ENCODE results near the gene CFAP58.
"Not testable (repeated sequence)": the region's sequence is repeated elsewhere in the genome, so short reads cannot be mapped to it uniquely, and the experiment has no call there.

Gene CFAP58

GRCh38 chr10:104441329-104442000, 87.8 kb downstream of the CFAP58 start:
- DNase-seq, result no peak

- no peak for DNase-seq
Observed at GRCh38 chr10:104445359-104445758, 91.7 kb downstream of the CFAP58 start.

- DNase-seq, result no peak
Observed at GRCh38 chr10:104446151-104446550, 92.5 kb downstream of the CFAP58 start.

- no peak for DNase-seq
Observed at GRCh38 chr10:104447331-104447730, 93.7 kb downstream of the CFAP58 start.

GRCh38 chr10:104447906-104448305, 94.3 kb downstream of the CFAP58 start:
- no peak for DNase-seq

- DNase-seq, result no peak
Observed at GRCh38 chr10:104449391-104449790, 95.8 kb downstream of the CFAP58 start.

GRCh38 chr10:104450490-104450889, 96.9 kb downstream of the CFAP58 start:
- DNase-seq, result no peak

GRCh38 chr10:104450954-104451353, 97.3 kb downstream of the CFAP58 start:
- DNase-seq, result no peak

GRCh38 chr10:104452977-104453376, 99.3 kb downstream of the CFAP58 start:
- DNase-seq, result no peak

GRCh38 chr10:104456802-104457542, 103.3 kb downstream of the CFAP58 start:
- DNase-seq, result no peak

- no peak for DNase-seq
Observed at GRCh38 chr10:104457543-104457828, 103.9 kb downstream of the CFAP58 start.

- not testable (repeated sequence) for DNase-seq
Observed at GRCh38 chr10:104465575-104465974, 111.9 kb downstream of the CFAP58 start.

- not testable (repeated sequence) for DNase-seq
Observed at GRCh38 chr10:104468818-104469217, 115.2 kb downstream of the CFAP58 start.

GRCh38 chr10:104472505-104472904, 118.9 kb downstream of the CFAP58 start:
- no peak for DNase-seq

- DNase-seq, result no peak
Observed at GRCh38 chr10:104472957-104473745, 119.5 kb downstream of the CFAP58 start.

GRCh38 chr10:104478380-104478779, 124.7 kb downstream of the CFAP58 start:
- DNase-seq, result no peak

GRCh38 chr10:104479906-104480593, 126.4 kb downstream of the CFAP58 start:
- DNase-seq, result no peak

- DNase-seq, result no peak
Observed at GRCh38 chr10:104480797-104481196, 127.2 kb downstream of the CFAP58 start.

- no peak for DNase-seq
Observed at GRCh38 chr10:104483582-104483981, 129.9 kb downstream of the CFAP58 start.

- DNase-seq, result no peak
Observed at GRCh38 chr10:104485632-104486031, 132.0 kb downstream of the CFAP58 start.

GRCh38 chr10:104486803-104487202, 133.2 kb downstream of the CFAP58 start:
- no peak for DNase-seq

- DNase-seq, result no peak
Observed at GRCh38 chr10:104487794-104488438, 134.3 kb downstream of the CFAP58 start.

- no peak for DNase-seq
Observed at GRCh38 chr10:104488439-104488832, 134.8 kb downstream of the CFAP58 start.

Data from activated T-cell treated with anti-CD3 and anti-CD28 coated beads, Interleukin-2, amount 50 U/mL, for 1 hour (primary cell).